GM10266 (cell line): Measurements from ENCODE around the gene CHRM3.

Experiments used
- DNase-seq: peaks from one replicate; pipeline ENCODE4 v3.0.0; 2012; ENCODE audit errors: extremely low spot score
- TF ChIP-seq, protein P1 (sequence below): IDR thresholded peaks from 2 replicates; pipeline ENCODE4 v1.5.1; 2012; ENCODE audit warnings: mild to moderate bottlenecking, low read depth; ENCODE audit not compliant: control insufficient read depth, insufficient read depth; ENCODE audit errors: missing control alignments

CHRM3 gene

DNA sequence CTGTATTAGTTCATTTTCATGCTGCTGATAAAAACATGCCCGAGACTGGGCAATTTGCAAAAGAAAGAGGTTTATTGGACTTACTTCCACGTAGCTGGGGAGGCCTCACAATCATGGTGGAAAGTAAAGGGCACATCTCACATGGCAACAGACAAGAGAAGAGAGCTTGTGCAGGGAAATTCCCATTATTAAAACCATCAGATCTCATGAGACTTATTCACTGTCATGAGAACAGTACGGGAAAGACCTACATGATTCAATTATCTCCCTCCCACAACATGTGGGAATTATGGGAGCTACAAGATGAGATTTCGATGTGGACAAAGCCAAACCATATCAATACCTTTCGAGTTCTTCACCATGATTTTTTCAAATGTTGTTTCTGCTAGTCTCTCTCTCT lies 3.7 kb upstream of the CHRM3 start:
- no peak for DNase-seq
- TF ChIP-seq, protein P1, sequence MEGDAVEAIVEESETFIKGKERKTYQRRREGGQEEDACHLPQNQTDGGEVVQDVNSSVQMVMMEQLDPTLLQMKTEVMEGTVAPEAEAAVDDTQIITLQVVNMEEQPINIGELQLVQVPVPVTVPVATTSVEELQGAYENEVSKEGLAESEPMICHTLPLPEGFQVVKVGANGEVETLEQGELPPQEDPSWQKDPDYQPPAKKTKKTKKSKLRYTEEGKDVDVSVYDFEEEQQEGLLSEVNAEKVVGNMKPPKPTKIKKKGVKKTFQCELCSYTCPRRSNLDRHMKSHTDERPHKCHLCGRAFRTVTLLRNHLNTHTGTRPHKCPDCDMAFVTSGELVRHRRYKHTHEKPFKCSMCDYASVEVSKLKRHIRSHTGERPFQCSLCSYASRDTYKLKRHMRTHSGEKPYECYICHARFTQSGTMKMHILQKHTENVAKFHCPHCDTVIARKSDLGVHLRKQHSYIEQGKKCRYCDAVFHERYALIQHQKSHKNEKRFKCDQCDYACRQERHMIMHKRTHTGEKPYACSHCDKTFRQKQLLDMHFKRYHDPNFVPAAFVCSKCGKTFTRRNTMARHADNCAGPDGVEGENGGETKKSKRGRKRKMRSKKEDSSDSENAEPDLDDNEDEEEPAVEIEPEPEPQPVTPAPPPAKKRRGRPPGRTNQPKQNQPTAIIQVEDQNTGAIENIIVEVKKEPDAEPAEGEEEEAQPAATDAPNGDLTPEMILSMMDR = no peak

DNA sequence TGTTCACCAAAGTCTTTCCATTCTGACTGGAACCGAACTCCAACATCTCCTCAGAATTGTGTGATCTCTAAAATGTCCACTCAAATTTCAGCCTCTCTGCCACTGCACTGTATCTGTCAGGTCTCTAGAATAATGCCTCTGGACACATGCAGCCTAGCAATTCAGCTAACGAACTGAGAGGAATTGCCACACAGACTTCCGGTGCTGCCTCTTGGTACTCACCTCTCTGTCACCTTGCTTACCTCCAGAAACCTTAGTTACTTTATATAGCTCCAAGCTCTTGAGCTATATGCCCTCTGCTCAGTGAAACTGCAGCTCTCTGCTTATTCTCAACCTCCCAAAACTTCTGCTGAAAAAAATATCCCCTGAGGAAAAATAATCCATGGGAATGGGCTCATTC lies 2.7 kb upstream of the CHRM3 start:
- no peak for DNase-seq
- TF ChIP-seq, protein P1 = no peak

- TF ChIP-seq, protein P1 = no peak
- no peak for DNase-seq
Measured at GRCh38 chr1:239387304-239388158, 1.2 kb downstream of the CHRM3 start.

- TF ChIP-seq, protein P1 = no peak
- DNase-seq = no peak
Measured at GRCh38 chr1:239388159-239388485, 1.8 kb downstream of the CHRM3 start.

DNA sequence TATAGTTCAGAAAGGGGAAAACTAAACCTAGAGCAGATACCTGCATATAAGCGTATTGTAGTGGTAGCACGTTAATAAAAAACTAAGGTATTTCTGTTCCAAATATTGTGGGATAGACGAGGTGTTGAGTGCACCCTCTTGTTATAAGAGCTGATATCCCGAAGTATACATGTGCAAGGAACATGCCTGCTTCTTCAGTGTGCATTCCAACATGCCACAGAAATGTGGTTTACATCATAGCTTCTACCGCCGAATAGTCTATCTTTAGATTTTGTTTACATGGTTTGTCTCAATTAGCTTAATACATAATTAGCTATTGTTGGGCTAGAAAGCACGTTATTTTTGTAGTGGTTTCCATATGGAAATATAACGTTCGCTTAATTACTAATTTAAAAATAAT lies 2.2 kb downstream of the CHRM3 start:
- TF ChIP-seq, protein P1 = no peak
- no peak for DNase-seq

GRCh38 chr1:239389703-239390102 lies 3.3 kb downstream of the CHRM3 start:
- TF ChIP-seq, protein P1 = no peak

GRCh38 chr1:239392271-239392670 lies 5.9 kb downstream of the CHRM3 start:
- DNase-seq = no peak
- TF ChIP-seq, protein P1 = no peak

More at GRCh38 chr1:239389703-239390102, 3.3 kb downstream of the CHRM3 start:
- no peak for DNase-seq
